Immature natural killer cell (primary cell): Measurements from ENCODE around the gene RASL10A. TPM values are rescaled to one million over a fixed set of nuclear protein-coding genes. Genes with fewer than 3 reads are reported as not detected.

Experiments
- polyA plus RNA-seq, 3 donors: library from polyadenylated mRNA; unstranded; fragments of 300-500 nt; fragmentation: Illumina TruSeq; gene quantifications; one replicate each; pipeline ENCODE4 v1.2.3, GENCODE V29; 2021

Gene RASL10A
- polyA plus RNA-seq, 3 donors from 2014 or later, result not detected

Other genes with a start within 250 kb of the RASL10A start
- not detected for gene KREMEN1, start 242.7 kb downstream of the RASL10A start, polyA plus RNA-seq
- gene EMID1, start 109.8 kb downstream of the RASL10A start, polyA plus RNA-seq, result under 1 TPM in 2 of 3 donors, not detected in 1; 0.29 to 0.91 TPM
- gene RHBDD3, start 47.7 kb downstream of the RASL10A start, polyA plus RNA-seq, result 10 to 100 TPM in 1 of 3 donors, 1 to 10 TPM in 2; 4.5 to 11.7 (median 5.4) TPM
- gene EWSR1, start 47.4 kb downstream of the RASL10A start, polyA plus RNA-seq, result 100 to 1,000 TPM; 135 to 218 (median 214) TPM
- 1 to 10 TPM in 1 of 3 donors, under 1 TPM in 1, not detected in 1; 0.26 to 1.2 TPM for gene GAS2L1, start 9.0 kb downstream of the RASL10A start, polyA plus RNA-seq
- gene AP1B1, start 72.9 kb upstream of the RASL10A start, polyA plus RNA-seq, result 10 to 100 TPM; 11.8 to 32.4 (median 12.1) TPM
- gene RFPL1, start 122.9 kb upstream of the RASL10A start, polyA plus RNA-seq, result not detected
- under 1 TPM in 1 of 3 donors, not detected in 2; 0.64 TPM for gene NEFH, start 164.5 kb upstream of the RASL10A start, polyA plus RNA-seq
- 10 to 100 TPM; 22.6 to 28.7 (median 25.7) TPM for gene THOC5, start 238.1 kb upstream of the RASL10A start, polyA plus RNA-seq